GM19372 (cell line): ENCODE data around the gene THOC5.
"Not testable (repeated sequence)": the region's sequence is repeated elsewhere in the genome, so short reads cannot be mapped to it uniquely, and the experiment has no call there.

Experiments
- ATAC-seq: cut with Tn5 transposase; IDR thresholded peaks from one replicate; pipeline ENCODE4 v1.9.1; 2021; ENCODE audit warnings: mild to moderate bottlenecking, low read depth, moderate library complexity; ENCODE audit not compliant: unreplicated experiment

The THOC5 gene

GRCh38 chr22:29563652-29564460 lies 10.3 kb upstream of the THOC5 start:
- no peak for ATAC-seq

GRCh38 chr22:29559853-29560252 lies 6.3 kb upstream of the THOC5 start:
- ATAC-seq: no peak

GRCh38 chr22:29559030-29559429 lies 5.5 kb upstream of the THOC5 start:
- ATAC-seq: no peak

- no peak for ATAC-seq
Observed at GRCh38 chr22:29555065-29555644, 1.6 kb upstream of the THOC5 start.

- not testable (repeated sequence) for ATAC-seq
Observed at GRCh38 chr22:29552357-29552756, 1.2 kb downstream of the THOC5 start.

GRCh38 chr22:29550005-29550404 lies 3.6 kb downstream of the THOC5 start:
- no peak for ATAC-seq

GRCh38 chr22:29545045-29545444 lies 8.5 kb downstream of the THOC5 start:
- not testable (repeated sequence) for ATAC-seq

GRCh38 chr22:29541845-29542244 lies 11.7 kb downstream of the THOC5 start:
- ATAC-seq: no peak

- ATAC-seq: no peak
Observed at GRCh38 chr22:29539105-29539504, 14.5 kb downstream of the THOC5 start.

- ATAC-seq: no peak
Observed at GRCh38 chr22:29536411-29536810, 17.1 kb downstream of the THOC5 start.

GRCh38 chr22:29531419-29531818 lies 22.1 kb downstream of the THOC5 start:
- ATAC-seq: no peak

- no peak for ATAC-seq
Observed at GRCh38 chr22:29530716-29531115, 22.8 kb downstream of the THOC5 start.

GRCh38 chr22:29528144-29528543 lies 25.4 kb downstream of the THOC5 start:
- ATAC-seq: no peak

- ATAC-seq: no peak
Observed at GRCh38 chr22:29524442-29525191, 28.9 kb downstream of the THOC5 start.

GRCh38 chr22:29523761-29524160 lies 29.8 kb downstream of the THOC5 start:
- ATAC-seq: no peak

GRCh38 chr22:29521526-29521925 lies 32.0 kb downstream of the THOC5 start:
- ATAC-seq: no peak

GRCh38 chr22:29520851-29521250 lies 32.7 kb downstream of the THOC5 start:
- no peak for ATAC-seq

- ATAC-seq: no peak
Observed at GRCh38 chr22:29519996-29520395, 33.6 kb downstream of the THOC5 start.

GRCh38 chr22:29518427-29518826 lies 35.1 kb downstream of the THOC5 start:
- no peak for ATAC-seq

GRCh38 chr22:29517215-29517908 lies 36.2 kb downstream of the THOC5 start:
- ATAC-seq: no peak

GRCh38 chr22:29512031-29512430 lies 41.5 kb downstream of the THOC5 start:
- ATAC-seq: no peak
